Fibroblast of villous mesenchyme (primary cell): ENCODE data around the gene DNAH12. TPM values are rescaled to one million over a fixed set of nuclear protein-coding genes. Genes with fewer than 3 reads are reported as not detected.
A peak's percentile ranks its signal among the peaks of the same experiment; 100 is the strongest.

Source experiments
- DNase-seq: peaks from one replicate; pipeline ENCODE4 v3.0.0-alpha.2; 2010; ENCODE audit warnings: low read depth
- H3K4me3 ChIP-seq: 2 replicates; pipeline ENCODE4 v1.5.1; 2011; ENCODE audit warnings: low read depth, mild to moderate bottlenecking, low read length
- total RNA-seq: library from RNA; depleted of rRNA; stranded (reverse); fragments of >200 nt; gene quantifications from 2 replicates; pipeline ENCODE4 v1.2.3, GENCODE V29; 2012
- TF ChIP-seq, protein P1 (sequence below): IDR thresholded peaks from 2 replicates; pipeline ENCODE4 v1.5.1; 2012; ENCODE audit warnings: low read depth, mild to moderate bottlenecking, low read length; ENCODE audit not compliant: insufficient read depth

Gene DNAH12
- total RNA-seq, 1 donor = under 0.01 TPM

GRCh38 chr3:57411715-57412114, 132.4 kb downstream of the DNAH12 start:
- TF ChIP-seq, protein P1, sequence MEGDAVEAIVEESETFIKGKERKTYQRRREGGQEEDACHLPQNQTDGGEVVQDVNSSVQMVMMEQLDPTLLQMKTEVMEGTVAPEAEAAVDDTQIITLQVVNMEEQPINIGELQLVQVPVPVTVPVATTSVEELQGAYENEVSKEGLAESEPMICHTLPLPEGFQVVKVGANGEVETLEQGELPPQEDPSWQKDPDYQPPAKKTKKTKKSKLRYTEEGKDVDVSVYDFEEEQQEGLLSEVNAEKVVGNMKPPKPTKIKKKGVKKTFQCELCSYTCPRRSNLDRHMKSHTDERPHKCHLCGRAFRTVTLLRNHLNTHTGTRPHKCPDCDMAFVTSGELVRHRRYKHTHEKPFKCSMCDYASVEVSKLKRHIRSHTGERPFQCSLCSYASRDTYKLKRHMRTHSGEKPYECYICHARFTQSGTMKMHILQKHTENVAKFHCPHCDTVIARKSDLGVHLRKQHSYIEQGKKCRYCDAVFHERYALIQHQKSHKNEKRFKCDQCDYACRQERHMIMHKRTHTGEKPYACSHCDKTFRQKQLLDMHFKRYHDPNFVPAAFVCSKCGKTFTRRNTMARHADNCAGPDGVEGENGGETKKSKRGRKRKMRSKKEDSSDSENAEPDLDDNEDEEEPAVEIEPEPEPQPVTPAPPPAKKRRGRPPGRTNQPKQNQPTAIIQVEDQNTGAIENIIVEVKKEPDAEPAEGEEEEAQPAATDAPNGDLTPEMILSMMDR = no peak
- no peak for DNase-seq
- no peak overlapping the region for H3K4me3 ChIP-seq

GRCh38 chr3:57409471-57409870, 134.7 kb downstream of the DNAH12 start:
- no peak overlapping the region for H3K4me3 ChIP-seq
- TF ChIP-seq, protein P1 = no peak
- DNase-seq = no peak

- H3K4me3 ChIP-seq = no peak overlapping the region
- TF ChIP-seq, protein P1 = no peak
- DNase-seq = no peak
These were observed 141.5 kb downstream of the DNAH12 start for GRCh38 chr3:57402675-57403074.

GRCh38 chr3:57397175-57398026, 146.7 kb downstream of the DNAH12 start:
- TF ChIP-seq, protein P1 = peak; percentile 97
- peak; percentile 58 for DNase-seq
- H3K4me3 ChIP-seq = no peak overlapping the region

GRCh38 chr3:57393977-57394376, 150.2 kb downstream of the DNAH12 start:
- H3K4me3 ChIP-seq = no peak overlapping the region
- TF ChIP-seq, protein P1 = no peak
- no peak for DNase-seq

DNA sequence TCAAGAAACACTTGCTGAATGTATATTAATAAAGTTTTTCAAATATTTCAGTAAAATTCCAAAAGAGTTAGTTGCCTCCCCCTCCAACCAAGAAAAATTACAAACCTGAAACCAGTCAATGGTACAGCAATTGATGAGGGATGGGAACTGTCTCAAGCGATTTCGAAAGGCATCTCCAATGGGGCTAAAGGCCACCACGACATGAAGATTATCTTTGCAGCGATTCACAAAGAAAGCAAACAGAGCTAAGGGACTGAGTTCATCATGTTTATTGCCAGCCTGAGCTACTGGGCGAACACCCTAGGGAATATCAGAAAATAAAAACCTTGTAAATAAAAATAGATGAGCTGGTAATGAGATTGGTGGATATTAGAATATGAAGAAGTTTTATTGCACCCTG, 152.4 kb downstream of the DNAH12 start:
- DNase-seq = no peak
- H3K4me3 ChIP-seq = no peak overlapping the region

More for the DNA sequence above, 152.4 kb downstream of the DNAH12 start:
- TF ChIP-seq, protein P1 = no peak
